Ectodermal cell (in vitro differentiated cells): ENCODE results near the gene SPATA22. TPM values are rescaled to one million over a fixed set of nuclear protein-coding genes. Genes with fewer than 3 reads are reported as not detected.
A peak's percentile ranks its signal among the peaks of the same experiment; 100 is the strongest.
"Not testable (repeated sequence)": the region's sequence is repeated elsewhere in the genome, so short reads cannot be mapped to it uniquely, and the experiment has no call there.

ENCODE experiments used
- H3K27ac ChIP-seq: 2 replicates; pipeline ENCODE4 v1.7.0; 2013; ENCODE audit warnings: mild to moderate bottlenecking, low read depth, low read length; ENCODE audit not compliant: insufficient read depth, poor library complexity, severe bottlenecking
- H3K27me3 ChIP-seq: 2 replicates; pipeline ENCODE4 v1.7.0; 2013; ENCODE audit warnings: mild to moderate bottlenecking, low read length; ENCODE audit not compliant: insufficient read depth, control insufficient read depth, poor library complexity, severe bottlenecking
- H3K36me3 ChIP-seq: one replicate; pipeline ENCODE4 v1.7.0; 2013; ENCODE audit warnings: low read length; ENCODE audit not compliant: control insufficient read depth, insufficient read depth
- H3K4me1 ChIP-seq: one replicate; pipeline ENCODE4 v1.7.0; 2013; ENCODE audit warnings: low read length; ENCODE audit not compliant: control insufficient read depth, insufficient read depth
- H3K4me3 ChIP-seq: 2 replicates; pipeline ENCODE4 v1.7.0; 2013; ENCODE audit warnings: low read depth, low read length, control low read depth; ENCODE audit not compliant: insufficient read depth
- H3K9me3 ChIP-seq: 2 replicates; pipeline ENCODE4 v1.7.0; 2013; ENCODE audit warnings: mild to moderate bottlenecking, low read length, moderate library complexity; ENCODE audit not compliant: control insufficient read depth
- WGBS, 2 experiments: methylation state at CpG; one replicate each; pipeline ENCODE4 v1.1.7; 2013; ENCODE audit warnings: missing lambda C conversion rate in 2 of 2; 5-methylcytosine and 5-hydroxymethylcytosine counted together
- polyA plus RNA-seq, 4 experiments: library from polyadenylated mRNA; stranded (reverse); fragments of 50-300 nt; gene quantifications; one replicate each; pipeline ENCODE4 v1.2.3, GENCODE V29; 2013

The SPATA22 gene, protein sequence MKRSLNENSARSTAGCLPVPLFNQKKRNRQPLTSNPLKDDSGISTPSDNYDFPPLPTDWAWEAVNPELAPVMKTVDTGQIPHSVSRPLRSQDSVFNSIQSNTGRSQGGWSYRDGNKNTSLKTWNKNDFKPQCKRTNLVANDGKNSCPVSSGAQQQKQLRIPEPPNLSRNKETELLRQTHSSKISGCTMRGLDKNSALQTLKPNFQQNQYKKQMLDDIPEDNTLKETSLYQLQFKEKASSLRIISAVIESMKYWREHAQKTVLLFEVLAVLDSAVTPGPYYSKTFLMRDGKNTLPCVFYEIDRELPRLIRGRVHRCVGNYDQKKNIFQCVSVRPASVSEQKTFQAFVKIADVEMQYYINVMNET
- polyA plus RNA-seq (2013, experiment 1 of 4) = 0.85 TPM
- polyA plus RNA-seq (2013, experiment 2 of 4) = 0.98 TPM
- 0.59 TPM for polyA plus RNA-seq (2013, experiment 3 of 4)
- 0.53 TPM for polyA plus RNA-seq (2013, experiment 4 of 4)

DNA sequence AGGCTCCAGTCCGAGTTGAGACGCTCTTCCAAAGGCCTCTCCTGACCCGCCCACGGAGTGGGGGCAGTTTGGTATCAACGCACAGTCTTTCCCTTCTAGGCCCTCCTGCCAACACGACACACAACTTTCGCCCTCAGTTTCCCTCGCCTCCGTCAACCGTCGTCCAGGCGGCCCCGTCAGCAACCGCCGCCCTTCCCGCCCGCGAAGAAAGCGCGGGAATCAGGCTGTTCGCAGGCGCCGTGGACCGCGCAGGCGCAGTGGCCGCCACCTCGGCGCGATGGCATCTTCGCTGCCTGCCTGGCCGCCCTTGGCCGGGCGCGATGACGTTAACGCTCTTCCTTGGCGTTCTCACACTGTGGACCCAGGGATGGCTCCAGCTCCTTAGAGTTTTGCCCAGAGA, at the start of gene SPATA22:
TSS of gene SPATA22 (minus strand) at position 221 of the 400 bp plus-strand sequence. CDS start 2,494 bp downstream, outside the sequence.
- H3K27ac ChIP-seq = no peak within 1 kb of the TSS
- no peaks in the 10 kb centered on the region for H3K36me3 ChIP-seq
- no peaks in the 10 kb centered on the region for H3K9me3 ChIP-seq
- H3K4me1 ChIP-seq = no peaks in the 10 kb centered on the region
- no peak within 1 kb of the TSS for H3K4me3 ChIP-seq
- H3K27me3 ChIP-seq = no peaks in the 10 kb centered on the region
- WGBS, 2 experiments = 95 to 96% methylated on average over 38 of the region's 38 CpGs

DNA sequence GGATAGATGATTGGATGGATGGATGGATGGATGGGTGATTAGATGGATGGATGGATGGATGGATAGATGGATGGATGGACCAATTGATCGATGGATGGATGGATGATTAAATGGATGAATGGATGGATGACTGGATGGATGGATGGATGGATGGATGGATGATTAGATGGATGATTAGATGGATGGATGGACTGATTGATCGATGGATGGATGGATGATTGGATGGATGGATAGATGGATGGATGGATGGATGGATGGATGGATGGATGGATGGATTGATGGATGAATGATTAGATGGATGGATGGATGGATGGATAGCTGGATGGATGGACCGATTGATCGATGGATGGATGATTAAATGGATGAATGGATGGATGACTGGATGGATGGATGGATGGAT, 47.9 kb upstream of the SPATA22 start:
- H3K27ac ChIP-seq, H3K4me1 ChIP-seq, H3K36me3 ChIP-seq, H3K9me3 ChIP-seq, H3K27me3 ChIP-seq, H3K4me3 ChIP-seq: not testable (repeated sequence)
- 93 to 94% methylated on average over 4 of the region's 4 CpGs for WGBS, 2 experiments

DNA sequence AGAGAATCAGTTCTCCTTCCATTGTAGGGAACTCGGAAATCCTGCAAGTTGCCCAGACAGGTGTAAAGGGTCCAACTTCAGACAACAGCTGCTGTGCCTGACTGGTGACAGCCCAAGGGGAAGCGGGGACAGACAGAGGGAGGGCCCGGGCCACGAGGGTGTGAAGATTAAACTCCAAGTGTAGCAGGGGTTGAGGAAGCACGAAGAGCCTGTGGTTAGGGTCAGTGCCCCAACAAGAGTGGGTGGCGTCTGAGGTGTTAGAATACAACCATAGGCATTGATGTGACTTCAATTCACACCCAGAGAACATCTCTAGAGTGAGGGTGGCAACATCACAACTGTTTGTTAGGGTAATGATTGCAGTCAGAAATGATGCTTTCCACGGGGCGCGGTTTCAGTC, 43.3 kb upstream of the SPATA22 start:
- H3K27ac ChIP-seq = no peak overlapping the region
- H3K4me3 ChIP-seq = no peak overlapping the region
- H3K4me1 ChIP-seq = peaks cover 15% of the 10 kb centered on the region
- peaks cover 9% of the 10 kb centered on the region for H3K36me3 ChIP-seq
- H3K27me3 ChIP-seq = no peaks in the 10 kb centered on the region
- 90 to 91% methylated on average over 9 of the region's 9 CpGs for WGBS, 2 experiments
- H3K9me3 ChIP-seq = no peaks in the 10 kb centered on the region

DNA sequence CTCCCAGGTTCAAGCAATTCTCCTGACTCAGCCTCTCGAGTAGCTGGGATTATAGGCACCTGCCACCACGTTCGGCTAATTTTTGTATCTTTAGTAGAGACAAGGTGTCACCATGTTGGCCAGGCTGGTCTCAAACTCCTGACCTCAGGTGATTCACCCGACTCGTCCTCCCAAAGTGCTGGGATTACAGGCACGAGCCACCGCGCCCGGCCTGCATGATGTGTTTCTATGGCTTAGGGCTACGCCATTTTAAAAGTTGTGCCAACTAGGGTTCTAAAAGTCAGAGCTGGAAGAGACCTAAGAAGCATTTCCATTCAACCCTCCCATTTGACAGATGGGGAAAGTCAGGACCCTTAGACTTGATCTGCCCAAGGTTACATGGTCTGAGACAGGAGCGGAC, 42.5 kb upstream of the SPATA22 start:
- H3K27me3 ChIP-seq, H3K4me3 ChIP-seq, H3K36me3 ChIP-seq, H3K9me3 ChIP-seq, H3K27ac ChIP-seq: not testable (repeated sequence)
- WGBS, 2 experiments = 92 to 93% methylated on average over 11 of the region's 11 CpGs
- peaks cover 15% of the 10 kb centered on the region for H3K4me1 ChIP-seq

DNA sequence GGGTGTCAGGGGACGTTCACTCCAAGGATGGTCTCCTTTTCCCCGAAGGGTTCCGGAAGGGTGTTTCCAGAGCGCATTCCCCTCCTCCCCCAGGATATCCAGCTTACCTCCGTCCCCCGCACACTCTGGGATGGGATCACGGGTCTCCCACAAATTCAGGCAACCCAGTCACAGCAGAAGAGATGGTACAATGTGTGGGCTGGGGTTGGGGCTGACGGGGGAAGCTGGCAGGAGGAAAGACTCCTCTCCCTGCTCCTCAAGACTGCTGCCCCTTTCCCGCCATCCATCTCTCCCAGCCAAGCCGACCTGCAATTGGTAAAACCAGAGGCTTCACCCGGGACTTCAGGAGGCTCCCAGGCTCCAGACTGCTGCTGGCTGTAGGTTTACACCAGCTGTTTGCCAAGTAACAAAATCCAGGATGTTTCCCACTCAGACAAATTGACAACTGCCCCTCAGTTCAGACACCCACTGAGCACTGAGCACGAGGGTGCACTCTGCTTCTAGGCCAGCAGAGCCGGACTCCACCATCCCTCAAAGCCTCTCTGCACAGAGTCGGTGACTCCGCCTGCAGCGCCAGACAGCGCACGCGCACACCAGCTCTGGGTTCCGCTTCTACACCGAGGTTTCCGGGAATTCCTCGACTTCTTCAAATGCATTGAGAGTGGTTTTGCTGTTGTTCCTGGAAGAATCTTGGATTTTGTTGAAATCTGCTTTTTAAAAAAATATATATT, 41.9 kb upstream of the SPATA22 start:
- peak overlapping the region; percentile 89 for H3K27ac ChIP-seq
- H3K27me3 ChIP-seq = no peaks in the 10 kb centered on the region
- WGBS, 2 experiments = 68 to 69% methylated on average over 23 of the region's 23 CpGs
- H3K4me1 ChIP-seq = peaks cover 15% of the 10 kb centered on the region
- H3K36me3 ChIP-seq = peaks cover 7% of the 10 kb centered on the region
- H3K9me3 ChIP-seq = no peaks in the 10 kb centered on the region
- no peak overlapping the region for H3K4me3 ChIP-seq

DNA sequence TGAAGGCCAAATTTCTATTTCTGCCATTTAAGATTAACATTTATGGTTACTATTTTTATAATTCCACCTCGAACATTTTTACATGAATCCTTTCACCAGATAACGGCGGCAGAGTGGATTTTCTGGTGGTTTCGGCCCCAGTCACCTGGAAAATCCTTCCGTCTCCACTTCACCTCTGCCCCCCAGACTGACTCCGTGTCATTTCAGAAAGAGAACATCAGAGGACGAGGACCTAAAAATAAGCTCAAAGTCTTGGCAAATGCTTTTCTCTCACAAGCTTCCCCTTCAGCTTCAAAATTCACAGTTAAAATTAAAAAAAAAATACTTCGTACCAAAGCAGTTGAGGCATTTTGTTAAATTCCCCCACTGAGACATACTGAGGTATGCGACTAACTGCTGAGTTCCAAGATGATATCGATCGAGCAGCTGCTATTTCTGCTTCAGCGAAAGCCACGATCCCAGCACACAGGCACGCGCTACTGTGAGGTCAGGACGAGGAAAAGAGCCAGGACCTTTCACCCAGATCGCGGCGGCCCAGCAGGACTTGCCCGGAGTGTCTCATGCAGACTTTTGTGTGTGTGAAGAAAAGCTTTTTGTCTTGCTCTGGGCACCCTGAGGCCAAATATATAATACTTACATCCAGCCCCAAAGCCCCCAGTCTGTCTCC, 41.0 kb upstream of the SPATA22 start:
- WGBS, 2 experiments = 30 to 32% methylated on average over 20 of the region's 20 CpGs
- H3K4me1 ChIP-seq = peaks cover 15% of the 10 kb centered on the region
- no peak overlapping the region for H3K4me3 ChIP-seq
- peaks cover 5% of the 10 kb centered on the region for H3K36me3 ChIP-seq
- H3K27ac ChIP-seq = peak overlapping the region; percentile 89
- no peaks in the 10 kb centered on the region for H3K27me3 ChIP-seq
- H3K9me3 ChIP-seq = no peaks in the 10 kb centered on the region

DNA sequence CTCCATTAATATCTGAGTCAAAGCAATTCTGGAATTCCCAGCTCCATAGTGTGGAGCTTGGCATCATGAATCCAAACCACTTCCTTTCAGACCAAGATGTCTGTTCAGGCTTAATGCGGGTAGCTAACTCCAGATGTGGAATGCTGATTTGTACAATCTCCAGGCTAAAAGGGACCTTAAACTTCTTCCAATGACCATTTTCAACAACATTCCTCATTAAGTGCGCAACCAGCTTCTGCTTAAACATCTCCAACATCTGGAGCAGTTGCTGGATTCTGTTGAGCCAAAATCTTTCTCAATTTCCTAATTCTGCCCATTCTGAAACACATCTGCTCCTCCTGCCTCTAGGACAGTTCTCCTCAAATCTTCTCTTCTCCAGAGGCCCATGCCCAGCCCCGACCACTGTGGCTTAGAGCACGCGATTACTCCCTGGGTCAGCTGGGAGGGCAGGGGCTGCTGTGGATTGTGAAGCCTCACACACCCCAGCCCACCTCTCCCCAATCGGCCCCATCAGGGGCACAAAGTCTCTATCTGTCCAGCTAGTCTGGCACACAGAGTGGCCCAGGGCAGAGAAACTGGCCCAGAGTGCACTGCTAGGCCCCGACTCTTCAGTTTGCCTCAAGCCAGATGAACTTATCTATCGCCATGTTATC, 40.4 kb upstream of the SPATA22 start:
- Histone ChIP-seq H3K4me3 (no peak overlapping the region), H3K4me1 (peaks cover 15% of the 10 kb centered on the region), H3K27me3 (no peaks in the 10 kb centered on the region), H3K36me3 (peaks cover 5% of the 10 kb centered on the region), H3K27ac (no peak overlapping the region), H3K9me3 (no peaks in the 10 kb centered on the region)
- WGBS, 2 experiments = 89 to 91% methylated on average over 7 of the region's 8 CpGs

DNA sequence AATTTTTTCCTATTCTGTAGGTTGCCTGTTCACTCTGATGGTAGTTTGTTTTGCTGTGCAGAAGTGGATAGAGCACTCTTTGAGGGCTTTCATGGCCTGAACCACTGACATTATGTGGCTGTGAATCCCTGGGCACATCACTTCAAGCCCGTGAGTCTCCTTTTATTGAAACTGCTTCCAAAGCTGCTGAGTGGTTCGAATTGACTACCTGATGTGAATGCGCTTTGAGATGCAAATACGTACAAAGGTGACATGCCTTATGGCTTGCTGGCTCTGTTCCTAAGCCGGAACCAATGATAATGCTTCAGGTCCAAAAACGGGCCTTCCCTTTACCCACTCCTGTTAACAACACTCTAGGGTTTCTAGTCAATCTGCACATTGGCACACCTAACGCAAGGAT, 38.5 kb upstream of the SPATA22 start:
- Histone ChIP-seq H3K9me3 (no peaks in the 10 kb centered on the region), H3K27me3 (no peaks in the 10 kb centered on the region)
- 56% methylated on average over 7 of the region's 7 CpGs for WGBS, 2 experiments

DNA sequence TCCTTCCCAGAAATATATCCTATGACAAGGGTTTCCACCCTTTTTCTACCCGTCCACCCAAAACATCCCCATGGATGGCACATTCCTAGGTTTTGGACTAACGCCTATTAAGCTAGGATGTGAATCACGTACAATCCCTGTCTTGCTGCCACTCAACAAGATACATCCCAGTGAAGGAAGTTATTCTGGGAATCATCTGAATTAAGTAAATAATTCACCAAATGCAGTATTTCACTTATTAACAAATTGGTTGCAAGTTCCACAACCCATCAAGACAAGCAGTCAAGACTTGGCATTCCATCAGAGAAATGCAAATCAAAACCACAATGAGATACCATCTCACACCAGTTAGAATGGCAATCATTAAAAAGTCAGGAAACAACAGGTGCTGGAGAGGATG, 36.2 kb upstream of the SPATA22 start:
- no peaks in the 10 kb centered on the region for H3K9me3 ChIP-seq
- no peaks in the 10 kb centered on the region for H3K27me3 ChIP-seq
- no peaks in the 10 kb centered on the region for H3K36me3 ChIP-seq
- H3K4me3 ChIP-seq = no peak overlapping the region
- peaks cover 10% of the 10 kb centered on the region for H3K4me1 ChIP-seq
- no peak overlapping the region for H3K27ac ChIP-seq
- 95 to 97% methylated on average over 3 of the region's 3 CpGs for WGBS, 2 experiments

More for the DNA sequence above, 38.5 kb upstream of the SPATA22 start:
- Histone ChIP-seq H3K4me3 (no peak overlapping the region), H3K36me3 (peaks cover 5% of the 10 kb centered on the region), H3K27ac (no peak overlapping the region), H3K4me1 (peaks cover 15% of the 10 kb centered on the region)
